GM21825 (cell line): ENCODE results near the gene NUP153.

ENCODE experiments used
- ATAC-seq: cut with Tn5 transposase; IDR thresholded peaks from one replicate; pipeline ENCODE4 v1.9.1; 2021; ENCODE audit warnings: mild to moderate bottlenecking, moderate library complexity; ENCODE audit not compliant: unreplicated experiment

NUP153 gene

DNA sequence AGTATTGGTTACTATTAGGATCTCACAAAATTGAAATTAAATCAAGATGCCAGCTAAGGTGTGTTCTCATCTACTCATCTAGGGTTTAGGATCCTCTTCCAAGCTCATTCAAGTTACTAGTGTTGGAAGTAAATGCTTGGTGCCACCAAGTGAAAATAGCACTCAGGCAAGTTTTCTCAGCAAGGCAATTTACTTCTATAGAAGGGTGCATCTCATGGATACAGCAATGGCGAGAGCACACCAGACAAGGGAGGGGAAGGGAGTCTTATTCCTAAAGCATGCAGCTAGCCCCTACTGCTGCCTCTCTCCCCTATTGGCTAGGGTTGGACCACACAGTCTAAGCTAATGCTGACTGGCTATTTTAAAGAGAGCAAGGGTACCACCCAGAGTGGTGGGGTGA is 129.7 kb downstream of the NUP153 start:
- no peak for ATAC-seq

DNA sequence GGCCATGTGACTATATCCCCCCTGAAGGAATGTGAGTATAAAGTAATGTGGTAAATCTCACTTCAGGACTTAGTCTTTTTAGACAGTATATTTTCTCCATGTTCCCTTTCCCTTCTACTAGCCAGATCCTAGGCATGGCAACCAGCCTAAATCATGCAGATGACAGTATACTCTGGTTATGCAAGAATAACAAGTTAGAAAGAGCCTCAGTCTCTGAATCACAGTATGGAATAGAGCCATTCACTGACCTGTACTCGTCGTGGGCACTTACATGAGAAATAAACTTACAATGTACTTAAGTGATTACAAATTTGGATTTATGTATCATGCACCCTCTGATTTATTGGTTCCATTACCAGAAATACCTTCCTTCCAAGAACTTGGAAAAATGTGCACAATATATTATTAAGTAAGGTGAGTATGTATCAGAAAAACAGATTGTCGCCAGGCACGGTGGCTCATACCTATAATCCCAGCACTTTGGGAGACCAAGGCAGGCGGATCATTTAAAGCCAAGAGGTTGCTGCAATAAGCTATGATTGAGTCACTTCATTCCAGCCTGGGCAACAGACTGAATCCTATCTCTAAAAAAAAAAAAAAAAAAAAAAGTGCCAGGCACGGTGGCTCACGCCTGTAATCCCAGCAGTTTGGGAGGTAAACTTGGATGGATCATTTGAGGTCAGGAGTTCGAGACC is 131.7 kb downstream of the NUP153 start:
- no peak for ATAC-seq

DNA sequence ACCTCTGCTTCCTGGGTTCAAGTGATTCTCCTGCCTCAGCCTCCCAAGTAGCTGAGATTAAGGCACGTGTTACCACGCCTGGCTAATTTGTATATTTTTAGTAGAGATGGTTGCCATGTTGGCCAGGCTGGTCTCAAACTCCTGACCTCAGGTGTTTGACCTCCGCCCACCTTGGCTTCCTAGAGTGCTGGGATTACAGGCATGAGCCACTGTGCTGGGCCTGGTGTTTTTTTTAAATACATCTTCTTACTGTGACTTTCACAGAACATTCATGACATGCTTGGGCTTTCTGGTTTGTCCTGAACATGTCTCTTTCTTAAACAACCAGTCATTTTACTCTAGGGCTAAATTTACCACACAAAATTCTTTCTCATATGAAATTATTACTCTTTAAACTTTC is 141.3 kb downstream of the NUP153 start:
- ATAC-seq: no peak
